HAP-1 (cell line): ENCODE measurements around the gene AP1M1.
A peak's percentile ranks its signal among the peaks of the same experiment; 100 is the strongest.

Experiments used
- DNase-seq, 2 experiments: peaks; one replicate each; pipeline ENCODE4 v3.0.0-alpha.2; 2016 to 2020; ENCODE audit warnings: low spot score in 2 of 2
- H3K27me3 ChIP-seq: fragments of 250-450 bp; sonication (Bioruptor Pico); 2 replicates; pipeline ENCODE4 v1.5.1; 2020; ENCODE audit warnings: low read depth, mild to moderate bottlenecking, moderate library complexity
- H3K36me3 ChIP-seq: fragments of 250-450 bp; sonication (Bioruptor Pico); replicated peaks from 2 replicates; pipeline ENCODE4 v1.5.1; 2020; ENCODE audit warnings: mild to moderate bottlenecking
- H3K4me1 ChIP-seq: fragments of 250-450 bp; sonication (Bioruptor Pico); 2 replicates; pipeline ENCODE4 v1.5.1; 2020; ENCODE audit warnings: mild to moderate bottlenecking
- H3K4me3 ChIP-seq: fragments of 250-450 bp; sonication (Bioruptor Pico); 2 replicates; pipeline ENCODE4 v1.5.1; 2020; ENCODE audit warnings: mild to moderate bottlenecking, moderate library complexity
- H3K9me3 ChIP-seq: fragments of 250-450 bp; sonication (Bioruptor Pico); 2 replicates; pipeline ENCODE4 v1.5.1; 2020; ENCODE audit warnings: mild to moderate bottlenecking, moderate library complexity
- in situ Hi-C: fragments of 300-500 bp; cut with MboI; formaldehyde crosslinking; loops from 3 replicates; pipeline ENCODE4 v1.14.3; 2020; ENCODE audit warnings: low sequenced_read_pairs, inconsistent platforms, mixed read lengths

Gene AP1M1

GRCh38 chr19:16235811-16236652, 38.3 kb downstream of the AP1M1 start:
- Histone ChIP-seq H3K4me3 (no peak overlapping the region), H3K27me3 (no peaks in the 10 kb centered on the region), H3K9me3 (no peaks in the 10 kb centered on the region), H3K36me3 (no peaks in the 10 kb centered on the region), H3K4me1 (no peaks in the 10 kb centered on the region)
- in situ Hi-C loops, result no loop called here
- DNase-seq, result no peak

- H3K4me3 ChIP-seq, result no peak overlapping the region
- no peaks in the 10 kb centered on the region for H3K36me3 ChIP-seq
- no peaks in the 10 kb centered on the region for H3K4me1 ChIP-seq
- DNase-seq, result no peak
- in situ Hi-C loops, result no loop called here
- H3K9me3 ChIP-seq, result no peaks in the 10 kb centered on the region
- H3K27me3 ChIP-seq, result no peaks in the 10 kb centered on the region
Observed at GRCh38 chr19:16244091-16244490, 46.4 kb downstream of the AP1M1 start.

DNA sequence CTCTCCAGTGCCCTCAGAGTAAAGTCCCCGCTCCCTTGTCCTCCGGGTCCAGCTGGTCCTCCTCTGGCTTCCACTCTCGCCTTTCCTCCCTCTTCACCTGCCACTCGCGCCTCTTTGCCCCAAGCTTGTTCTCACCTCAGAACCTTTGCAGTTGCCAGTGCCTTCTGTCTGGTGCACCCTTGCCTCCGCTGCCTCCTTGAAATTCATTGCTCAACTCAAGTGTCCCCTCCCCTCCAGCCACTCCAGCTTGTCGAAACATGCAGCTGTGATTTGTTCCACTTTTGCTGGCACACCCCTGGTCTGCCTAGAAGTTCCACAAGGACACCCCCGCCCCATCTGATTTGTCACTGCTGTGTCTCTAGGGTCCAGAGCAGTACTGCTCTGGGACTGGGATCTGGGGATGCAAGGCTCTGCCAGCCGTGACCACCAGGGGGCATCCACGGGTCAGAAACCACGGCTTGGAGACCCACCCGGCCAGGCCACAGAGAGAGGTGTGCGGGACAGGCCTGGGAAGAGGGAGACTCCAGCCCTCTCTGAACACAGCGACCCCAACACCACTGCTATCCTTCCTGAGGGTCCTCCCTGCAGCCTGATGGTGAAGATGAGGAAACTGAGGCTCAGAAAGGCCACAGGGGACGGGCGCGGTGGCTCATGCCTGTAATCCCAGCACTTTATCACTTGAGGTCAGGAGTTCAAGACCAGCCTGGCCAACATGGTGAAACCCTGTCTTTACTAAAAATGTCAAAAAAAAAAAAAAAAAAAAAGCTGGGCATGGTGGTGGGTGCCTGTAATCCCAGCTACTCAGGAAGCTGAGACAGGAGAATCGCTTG, 49.9 kb downstream of the AP1M1 start:
- in situ Hi-C loops, result loop anchor here (5.0 kb wide), 1 partner anchor 135 kb away; no protein-coding TSS in a partner anchor
- H3K4me3 ChIP-seq, result no peak overlapping the region
- peak; percentile 61 to 92 for DNase-seq

GRCh38 chr19:16248380-16249023, 50.8 kb downstream of the AP1M1 start:
- Histone ChIP-seq H3K9me3 (no peaks in the 10 kb centered on the region), H3K27me3 (no peaks in the 10 kb centered on the region), H3K4me3 (no peak overlapping the region), H3K36me3 (no peaks in the 10 kb centered on the region), H3K4me1 (no peaks in the 10 kb centered on the region)
- in situ Hi-C loops, result loop anchor here (5.0 kb wide), 1 partner anchor 134 kb away; no protein-coding TSS in a partner anchor
- DNase-seq, result no peak

More for the DNA sequence above, 49.9 kb downstream of the AP1M1 start:
- Histone ChIP-seq H3K9me3 (no peaks in the 10 kb centered on the region), H3K4me1 (no peaks in the 10 kb centered on the region), H3K36me3 (no peaks in the 10 kb centered on the region), H3K27me3 (no peaks in the 10 kb centered on the region)

DNA sequence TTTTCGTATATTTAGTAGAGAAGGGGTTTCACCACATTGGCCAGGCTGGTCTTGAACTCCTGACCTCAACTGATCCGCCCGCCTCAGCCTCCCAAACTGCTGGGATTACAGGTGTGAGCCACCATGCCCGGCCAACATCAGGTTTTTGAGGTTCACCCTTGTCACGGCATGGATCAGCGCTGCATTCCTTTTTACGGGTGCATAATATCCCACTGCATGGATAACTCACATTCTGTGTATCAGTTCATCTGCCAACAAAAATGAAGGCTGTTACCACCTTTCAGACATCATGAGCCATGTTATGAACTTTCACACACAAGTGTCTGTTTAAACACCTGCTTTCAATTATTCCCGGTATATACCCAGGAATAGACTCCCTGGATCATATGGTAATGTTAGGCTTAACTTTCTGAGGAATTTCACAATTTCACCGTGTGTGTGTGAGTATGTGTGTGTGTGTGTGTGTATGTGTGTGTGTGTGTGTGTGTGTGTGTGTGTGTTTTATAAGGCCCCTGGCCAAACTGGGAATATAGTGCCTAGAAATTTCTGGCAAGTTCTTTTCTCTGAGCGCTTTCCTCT, 52.2 kb downstream of the AP1M1 start:
- in situ Hi-C loops, result loop anchor here (5.0 kb wide), 1 partner anchor 132 kb away; no protein-coding TSS in a partner anchor
- Histone ChIP-seq H3K36me3 (no peaks in the 10 kb centered on the region), H3K27me3 (no peaks in the 10 kb centered on the region), H3K4me3 (no peak overlapping the region), H3K4me1 (no peaks in the 10 kb centered on the region), H3K9me3 (no peaks in the 10 kb centered on the region)
- DNase-seq, result no peak

DNA sequence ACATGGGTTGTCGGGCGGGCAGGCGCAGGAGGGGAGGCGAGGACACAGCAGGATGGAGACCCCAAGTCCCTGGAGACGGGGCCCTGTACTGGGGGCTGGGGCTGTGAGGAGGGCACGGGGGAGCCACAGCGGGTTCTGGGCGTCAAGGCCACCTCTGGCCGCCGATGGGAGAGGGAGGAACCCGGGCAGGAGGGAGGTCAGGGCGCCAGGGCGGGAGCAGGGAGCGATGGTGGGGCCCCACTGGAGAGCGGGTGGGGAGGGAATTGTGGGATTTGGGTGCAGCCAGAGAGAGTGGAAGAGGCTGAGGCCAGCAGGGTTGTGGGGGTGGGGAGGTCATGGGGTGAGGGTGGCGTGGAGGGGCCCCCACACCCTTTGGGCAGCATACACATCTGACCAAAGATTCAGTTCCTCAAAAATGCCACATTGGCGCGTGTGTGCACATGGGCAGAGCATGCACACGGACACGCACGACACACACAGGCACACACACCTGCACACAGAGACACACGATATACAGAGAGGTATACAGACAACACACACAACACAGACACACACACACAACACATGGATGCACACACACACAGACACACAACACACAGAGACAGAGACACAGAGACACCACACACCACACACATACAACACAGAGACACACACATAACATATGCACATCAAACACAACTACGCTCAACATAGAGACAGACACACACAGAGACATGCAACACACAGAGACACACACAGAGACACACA, 54.9 kb downstream of the AP1M1 start:
- Histone ChIP-seq H3K9me3 (no peaks in the 10 kb centered on the region), H3K36me3 (no peaks in the 10 kb centered on the region), H3K27me3 (no peaks in the 10 kb centered on the region), H3K4me3 (no peak overlapping the region), H3K4me1 (no peaks in the 10 kb centered on the region)
- no peak for DNase-seq
- in situ Hi-C loops, result no loop called here

GRCh38 chr19:16254851-16255408, 57.2 kb downstream of the AP1M1 start:
- no peaks in the 10 kb centered on the region for H3K9me3 ChIP-seq
- no peaks in the 10 kb centered on the region for H3K27me3 ChIP-seq
- in situ Hi-C loops, result no loop called here
- no peaks in the 10 kb centered on the region for H3K36me3 ChIP-seq
- no peaks in the 10 kb centered on the region for H3K4me1 ChIP-seq
- no peak for DNase-seq
- no peak overlapping the region for H3K4me3 ChIP-seq

DNA sequence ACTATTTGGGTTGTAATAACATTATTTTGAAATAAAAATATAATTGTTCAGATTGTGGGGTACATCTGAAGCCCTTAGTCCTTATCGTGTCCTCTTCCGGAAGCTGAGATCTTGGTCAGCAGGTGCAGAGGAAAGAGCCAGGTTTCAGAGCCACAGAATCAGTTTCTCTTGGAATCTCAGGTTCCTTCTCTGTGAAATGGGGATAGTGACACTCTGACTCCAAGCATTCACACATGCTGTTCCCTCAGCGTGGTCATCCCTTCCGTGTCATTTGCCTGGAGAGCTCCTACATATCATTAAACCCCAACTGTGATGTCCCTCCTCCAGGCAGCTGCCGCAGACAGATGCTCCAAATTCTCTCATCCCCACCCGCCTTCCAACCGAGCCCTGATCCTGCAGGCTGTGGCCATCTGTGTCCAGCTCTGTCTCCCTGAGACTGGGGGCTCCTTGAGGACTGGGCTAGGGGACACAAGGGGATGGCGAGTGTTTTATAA, 59.8 kb downstream of the AP1M1 start:
- Histone ChIP-seq H3K9me3 (no peaks in the 10 kb centered on the region), H3K4me3 (no peak overlapping the region), H3K27me3 (peaks cover 3% of the 10 kb centered on the region; the same call in 1 of the 2 replicates), H3K4me1 (no peaks in the 10 kb centered on the region), H3K36me3 (no peaks in the 10 kb centered on the region)
- in situ Hi-C loops, result no loop called here
- no peak for DNase-seq

DNA sequence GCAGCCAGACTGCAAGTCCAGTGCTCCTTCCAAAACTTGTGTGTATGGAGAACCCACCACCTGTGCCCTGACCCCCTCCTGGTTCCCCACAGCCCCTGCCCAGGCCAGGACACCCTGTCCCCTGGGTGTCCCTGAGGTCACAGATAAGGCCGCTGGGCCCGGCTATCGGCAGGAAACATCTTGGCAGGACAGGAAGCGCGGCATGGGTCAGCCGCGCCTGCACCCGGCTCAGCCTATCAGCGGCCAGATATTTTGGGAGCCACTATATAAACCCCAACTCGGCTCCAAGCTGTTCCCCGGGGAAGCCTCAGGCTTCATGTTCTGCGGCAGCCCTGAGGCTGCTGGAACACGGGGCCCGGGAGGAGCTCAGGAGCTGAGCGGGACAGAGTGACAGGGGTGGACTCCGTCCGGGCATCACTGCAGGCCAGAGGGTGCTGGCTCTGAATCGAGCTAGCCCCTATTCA, 60.8 kb downstream of the AP1M1 start:
- in situ Hi-C loops, result no loop called here
- no peak for DNase-seq
- Histone ChIP-seq H3K4me1 (no peaks in the 10 kb centered on the region), H3K4me3 (no peak overlapping the region), H3K36me3 (no peaks in the 10 kb centered on the region), H3K27me3 (peaks cover 3% of the 10 kb centered on the region; the same call in 1 of the 2 replicates), H3K9me3 (no peaks in the 10 kb centered on the region)

GRCh38 chr19:16259385-16260159, 61.9 kb downstream of the AP1M1 start:
- Histone ChIP-seq H3K4me3 (no peak overlapping the region), H3K36me3 (no peaks in the 10 kb centered on the region), H3K4me1 (no peaks in the 10 kb centered on the region), H3K9me3 (no peaks in the 10 kb centered on the region), H3K27me3 (peaks cover 3% of the 10 kb centered on the region; the same call in 1 of the 2 replicates)
- no peak for DNase-seq
- in situ Hi-C loops, result no loop called here

DNA sequence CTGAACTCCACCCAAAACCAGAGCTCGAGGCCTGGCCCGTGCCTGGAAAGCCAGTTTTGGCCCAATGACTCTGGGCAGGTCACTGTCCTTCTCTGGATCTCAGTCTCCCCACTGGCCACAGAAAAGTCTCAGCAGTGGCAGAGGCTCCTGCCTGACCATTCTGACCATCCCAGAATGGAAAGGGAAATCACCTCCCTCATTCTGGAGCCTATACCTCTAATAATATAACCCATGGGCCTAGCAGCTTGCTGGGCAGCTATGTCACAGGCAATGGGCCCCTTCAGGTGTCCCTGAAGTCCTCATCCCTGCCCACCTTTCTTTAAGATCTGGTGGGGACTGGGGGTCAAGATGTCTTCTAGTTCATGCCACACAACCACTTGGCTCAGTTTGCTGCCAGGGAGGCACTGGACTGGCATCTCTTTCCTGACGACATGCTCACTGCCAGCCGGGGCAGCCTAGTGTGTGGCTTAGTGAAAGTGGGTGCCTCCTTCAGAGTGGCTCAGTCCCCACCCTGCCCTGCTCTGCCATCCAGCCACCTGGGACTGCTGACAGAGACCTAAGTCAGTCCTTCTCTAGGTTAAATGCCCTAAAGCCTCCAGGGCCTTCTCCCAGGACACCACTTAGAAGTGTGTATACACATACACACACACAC, 62.6 kb downstream of the AP1M1 start:
- H3K4me1 ChIP-seq, result no peaks in the 10 kb centered on the region

More for the DNA sequence above, 62.6 kb downstream of the AP1M1 start:
- no peak for DNase-seq
- in situ Hi-C loops, result no loop called here
- H3K4me3 ChIP-seq, result no peak overlapping the region
- peaks cover 3% of the 10 kb centered on the region; the same call in 1 of the 2 replicates for H3K27me3 ChIP-seq
- H3K36me3 ChIP-seq, result no peaks in the 10 kb centered on the region
- H3K9me3 ChIP-seq, result no peaks in the 10 kb centered on the region
